Esophagus muscularis mucosa (tissue), 3 donors: Measurements from ENCODE around the gene MAP2K2.

Source experiments
- EP300 ChIP-seq: sonication (generic); formaldehyde crosslinking; IDR thresholded peaks from one replicate; pipeline ENCODE4 v1.6.1; 2017; ENCODE audit warnings: antibody characterized with exemption
- TF ChIP-seq, protein P1 (sequence below), 3 experiments: fragments of 200-600 bp in 2 of 3; fragments of 450-650 bp in 1 of 3; sonication (generic) in 2 of 3; IDR thresholded peaks; one replicate each; pipeline ENCODE4 v1.5.1; 2017 to 2019; ENCODE audit warnings: antibody characterized with exemption in 3 of 3, mild to moderate bottlenecking in 2 of 3, moderate library complexity in 1 of 3

GRCh38 chr19:4154571-4155312, 30.8 kb upstream of the MAP2K2 start:
- TF ChIP-seq, protein P1, sequence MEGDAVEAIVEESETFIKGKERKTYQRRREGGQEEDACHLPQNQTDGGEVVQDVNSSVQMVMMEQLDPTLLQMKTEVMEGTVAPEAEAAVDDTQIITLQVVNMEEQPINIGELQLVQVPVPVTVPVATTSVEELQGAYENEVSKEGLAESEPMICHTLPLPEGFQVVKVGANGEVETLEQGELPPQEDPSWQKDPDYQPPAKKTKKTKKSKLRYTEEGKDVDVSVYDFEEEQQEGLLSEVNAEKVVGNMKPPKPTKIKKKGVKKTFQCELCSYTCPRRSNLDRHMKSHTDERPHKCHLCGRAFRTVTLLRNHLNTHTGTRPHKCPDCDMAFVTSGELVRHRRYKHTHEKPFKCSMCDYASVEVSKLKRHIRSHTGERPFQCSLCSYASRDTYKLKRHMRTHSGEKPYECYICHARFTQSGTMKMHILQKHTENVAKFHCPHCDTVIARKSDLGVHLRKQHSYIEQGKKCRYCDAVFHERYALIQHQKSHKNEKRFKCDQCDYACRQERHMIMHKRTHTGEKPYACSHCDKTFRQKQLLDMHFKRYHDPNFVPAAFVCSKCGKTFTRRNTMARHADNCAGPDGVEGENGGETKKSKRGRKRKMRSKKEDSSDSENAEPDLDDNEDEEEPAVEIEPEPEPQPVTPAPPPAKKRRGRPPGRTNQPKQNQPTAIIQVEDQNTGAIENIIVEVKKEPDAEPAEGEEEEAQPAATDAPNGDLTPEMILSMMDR (IDR thresholded peaks at IDR 0.05) = no peak
- TF ChIP-seq EP300 = no peak
